Measurements from ENCODE around the gene RAD51AP1. TPM values are rescaled to one million over a fixed set of nuclear protein-coding genes. Genes with fewer than 3 reads are reported as not detected.

Gene RAD51AP1
- total RNA-seq, 1 donor from 2014 or later, result 31.0 TPM

DNA sequence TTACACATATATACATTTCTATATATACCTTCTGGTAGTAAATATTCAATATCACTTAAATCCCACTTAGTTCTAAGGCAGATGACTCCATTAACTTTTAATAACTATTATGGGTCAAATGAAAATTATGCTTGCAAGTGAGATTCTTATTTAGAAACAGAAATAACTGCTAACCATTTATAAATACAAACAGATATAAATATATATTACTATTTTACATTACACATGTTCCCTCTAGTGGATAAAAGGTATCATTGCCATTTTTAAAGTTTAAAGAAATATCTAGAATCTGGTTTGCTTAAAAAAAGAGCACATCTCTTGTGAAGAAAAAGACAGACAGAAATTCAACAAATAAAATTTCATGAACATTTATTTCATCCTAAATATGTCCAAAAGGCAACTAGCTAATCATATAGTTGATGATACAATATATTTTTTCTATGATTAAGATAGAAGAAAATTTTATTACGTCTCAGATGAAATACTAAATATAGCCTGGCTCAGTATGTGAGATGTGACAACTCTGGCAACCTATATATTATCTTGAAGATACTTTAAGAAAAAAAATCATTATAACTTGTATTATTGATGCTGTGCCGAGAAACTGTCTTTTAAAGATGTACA, 11.7 kb upstream of the RAD51AP1 start:
- H3K27me3 Mint-ChIP-seq (ENCODE audit: low read depth), result no peaks in the 10 kb centered on the region
- peaks cover 32% of the 10 kb centered on the region for H3K36me3 Mint-ChIP-seq (ENCODE audit: low read depth)
- H3K9me3 Mint-ChIP-seq, result no peaks in the 10 kb centered on the region
- intact Hi-C loops (cut with micrococcal nuclease), result loop anchor here (1.0 to 5.0 kb wide), 3 partner anchors 106 to 645 kb away; no protein-coding TSS in a partner anchor
- H3K27ac Mint-ChIP-seq, result no peak overlapping the region
- H3K4me1 Mint-ChIP-seq (ENCODE audit: low read depth), result peaks cover 7% of the 10 kb centered on the region
- H3K4me3 Mint-ChIP-seq (ENCODE audit: low read depth), result no peak overlapping the region
- DNase-seq (ENCODE audit: low spot score), result no peak

DNA sequence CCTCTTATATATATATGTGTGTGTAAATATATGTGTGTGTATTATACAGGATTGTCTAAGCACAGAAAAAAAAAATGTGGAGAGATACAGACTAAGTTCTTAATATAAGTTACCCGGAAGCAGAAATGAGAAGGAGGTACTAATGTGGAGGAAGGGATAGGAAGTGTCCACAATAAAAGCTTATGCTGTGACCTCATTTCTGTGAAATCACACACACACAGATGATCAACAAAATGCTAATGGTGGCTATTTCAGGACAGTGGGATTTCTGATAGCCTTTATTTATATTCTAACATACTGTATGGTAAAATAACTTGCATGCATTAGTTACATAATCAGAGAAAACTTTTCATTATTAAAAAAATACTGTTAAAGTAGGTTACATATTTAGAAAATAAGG, 8.5 kb upstream of the RAD51AP1 start:
- H3K4me3 Mint-ChIP-seq (ENCODE audit: low read depth), result no peak overlapping the region
- DNase-seq (ENCODE audit: low spot score), result no peak
- H3K27me3 Mint-ChIP-seq (ENCODE audit: low read depth), result no peaks in the 10 kb centered on the region
- H3K4me1 Mint-ChIP-seq (ENCODE audit: low read depth), result peaks cover 7% of the 10 kb centered on the region
- H3K27ac Mint-ChIP-seq, result peak overlapping the region; percentile 5
- no peaks in the 10 kb centered on the region for H3K9me3 Mint-ChIP-seq
- peaks cover 13% of the 10 kb centered on the region for H3K36me3 Mint-ChIP-seq (ENCODE audit: low read depth)
- intact Hi-C loops (cut with micrococcal nuclease), result no loop called here

DNA sequence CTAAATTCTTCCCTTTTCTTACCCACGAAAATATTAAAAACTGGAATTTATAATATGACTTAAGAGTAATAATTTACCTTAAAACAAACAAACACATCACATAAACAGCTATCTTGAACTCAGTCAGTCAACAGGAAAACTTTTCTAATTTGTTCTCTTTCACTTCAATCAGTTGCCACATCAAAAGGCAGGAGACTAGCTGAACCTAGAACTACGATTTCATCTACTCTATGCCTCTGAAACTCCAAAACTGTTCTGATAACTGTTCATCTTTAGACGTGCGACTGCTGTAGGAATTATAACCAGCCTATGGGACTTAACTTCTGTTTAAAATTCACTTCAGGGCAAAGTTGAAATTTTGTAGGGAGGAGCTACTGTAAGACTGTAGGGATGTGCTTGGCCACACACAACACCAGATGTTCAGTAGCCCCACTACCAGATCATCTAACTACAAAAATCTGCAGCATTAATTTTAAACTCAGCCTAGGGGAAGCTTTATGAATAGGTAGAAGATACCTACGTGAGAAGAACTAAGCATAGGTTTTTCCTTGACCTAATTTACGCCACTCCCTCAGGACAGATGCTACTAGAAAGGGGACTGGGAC, 7.6 kb upstream of the RAD51AP1 start:
- no peaks in the 10 kb centered on the region for H3K9me3 Mint-ChIP-seq
- intact Hi-C loops (cut with micrococcal nuclease), result no loop called here
- no peaks in the 10 kb centered on the region for H3K27me3 Mint-ChIP-seq (ENCODE audit: low read depth)
- H3K27ac Mint-ChIP-seq, result no peak overlapping the region
- H3K4me3 Mint-ChIP-seq (ENCODE audit: low read depth), result no peak overlapping the region
- DNase-seq (ENCODE audit: low spot score), result no peak
- H3K36me3 Mint-ChIP-seq (ENCODE audit: low read depth), result peaks cover 13% of the 10 kb centered on the region
- H3K4me1 Mint-ChIP-seq (ENCODE audit: low read depth), result peaks cover 7% of the 10 kb centered on the region

DNA sequence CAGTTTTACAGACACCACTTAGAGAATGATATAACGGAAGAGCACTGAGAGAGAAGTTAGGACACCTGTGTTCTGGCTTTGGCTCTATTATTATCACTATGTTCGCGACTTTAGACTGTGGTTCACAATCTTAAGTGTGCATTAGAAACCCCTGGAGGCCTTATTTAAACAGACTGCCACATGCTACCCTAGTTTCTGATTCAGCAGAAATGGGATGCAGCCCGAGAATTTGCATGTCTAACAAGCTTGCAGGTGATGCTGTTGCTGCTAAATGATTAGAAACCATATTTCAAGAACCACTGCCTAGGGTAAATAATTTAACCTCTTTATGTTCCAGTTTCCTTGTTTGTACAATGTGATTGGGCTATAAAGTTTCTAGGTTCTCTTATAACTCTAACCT, 3.6 kb upstream of the RAD51AP1 start:
- intact Hi-C loops (cut with micrococcal nuclease), result no loop called here
- no peak overlapping the region for H3K4me3 Mint-ChIP-seq (ENCODE audit: low read depth)
- H3K27me3 Mint-ChIP-seq (ENCODE audit: low read depth), result no peaks in the 10 kb centered on the region
- no peak for DNase-seq (ENCODE audit: low spot score)
- peaks cover 5% of the 10 kb centered on the region for H3K36me3 Mint-ChIP-seq (ENCODE audit: low read depth)
- H3K9me3 Mint-ChIP-seq, result no peaks in the 10 kb centered on the region
- H3K4me1 Mint-ChIP-seq (ENCODE audit: low read depth), result peaks cover 23% of the 10 kb centered on the region
- no peak overlapping the region for H3K27ac Mint-ChIP-seq

DNA sequence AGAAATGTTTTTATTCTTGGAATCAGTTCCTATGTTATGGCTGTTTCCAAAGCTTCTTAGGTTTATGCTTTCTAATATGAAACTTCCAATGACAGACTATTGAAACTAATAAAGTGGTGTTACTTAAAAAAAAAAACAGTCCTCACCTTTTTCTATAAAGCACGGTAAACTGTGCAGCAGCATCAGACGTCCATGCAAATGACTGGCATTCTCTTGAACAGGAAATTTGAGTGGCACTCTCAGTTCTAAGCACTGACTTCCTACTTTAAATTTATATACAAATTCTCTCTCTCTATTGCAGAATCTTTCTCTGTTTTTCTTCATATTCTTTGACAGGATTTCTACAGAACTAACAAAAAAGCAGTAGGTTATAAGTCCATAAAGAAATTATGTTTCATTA, 2.8 kb upstream of the RAD51AP1 start:
- H3K27me3 Mint-ChIP-seq (ENCODE audit: low read depth), result no peaks in the 10 kb centered on the region
- H3K4me1 Mint-ChIP-seq (ENCODE audit: low read depth), result peaks cover 21% of the 10 kb centered on the region
- no peak overlapping the region for H3K4me3 Mint-ChIP-seq (ENCODE audit: low read depth)
- no peak overlapping the region for H3K27ac Mint-ChIP-seq
- H3K9me3 Mint-ChIP-seq, result no peaks in the 10 kb centered on the region
- peaks cover 3% of the 10 kb centered on the region for H3K36me3 Mint-ChIP-seq (ENCODE audit: low read depth)
- intact Hi-C loops (cut with micrococcal nuclease), result no loop called here
- no peak for DNase-seq (ENCODE audit: low spot score)

DNA sequence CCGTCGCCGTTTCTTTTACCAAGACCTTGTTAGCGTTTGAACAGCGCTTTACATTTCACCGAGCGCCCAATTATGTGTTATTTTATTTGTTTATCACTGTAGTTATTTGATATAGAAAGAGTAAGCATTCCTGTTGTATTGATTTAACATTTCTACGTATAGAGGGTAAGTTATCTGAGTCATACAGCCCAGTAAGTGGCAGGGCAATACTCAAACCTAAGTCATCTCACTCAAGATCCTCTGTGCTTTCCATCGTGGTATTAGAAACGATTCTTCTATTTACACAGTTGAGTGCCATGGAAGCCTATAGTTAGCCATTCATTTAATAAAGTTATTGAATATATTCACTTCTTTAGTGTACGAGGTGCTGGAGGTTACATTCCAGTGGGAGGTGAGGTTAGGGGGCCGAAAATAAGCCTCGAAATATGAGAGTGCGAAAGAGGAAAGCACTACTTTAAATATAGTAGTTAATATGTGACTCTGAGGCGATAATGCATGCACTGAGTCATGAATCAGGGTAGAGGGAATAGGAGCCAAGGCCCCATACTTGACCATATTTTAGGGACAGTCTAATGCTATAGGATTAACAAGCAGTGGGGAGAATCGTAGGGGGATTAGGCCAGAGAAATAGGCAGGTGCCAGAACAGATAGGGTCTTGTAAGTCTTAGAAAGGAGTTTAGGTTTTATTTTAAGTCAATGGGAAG, 629 bp downstream of the RAD51AP1 start:
- Mint-ChIP-seq H3K27ac (peak overlapping the region; percentile 98), H3K4me3 (ENCODE audit: low read depth) (peak overlapping the region; percentile 99), H3K36me3 (ENCODE audit: low read depth) (peaks cover 18% of the 10 kb centered on the region), H3K9me3 (no peaks in the 10 kb centered on the region), H3K4me1 (ENCODE audit: low read depth) (peaks cover 29% of the 10 kb centered on the region), H3K27me3 (ENCODE audit: low read depth) (no peaks in the 10 kb centered on the region)
- DNase-seq (ENCODE audit: low spot score), result no peak
- intact Hi-C loops (cut with micrococcal nuclease), result loop anchor here (2.0 kb wide), 1 partner anchor 33 kb away; no protein-coding TSS in a partner anchor

DNA sequence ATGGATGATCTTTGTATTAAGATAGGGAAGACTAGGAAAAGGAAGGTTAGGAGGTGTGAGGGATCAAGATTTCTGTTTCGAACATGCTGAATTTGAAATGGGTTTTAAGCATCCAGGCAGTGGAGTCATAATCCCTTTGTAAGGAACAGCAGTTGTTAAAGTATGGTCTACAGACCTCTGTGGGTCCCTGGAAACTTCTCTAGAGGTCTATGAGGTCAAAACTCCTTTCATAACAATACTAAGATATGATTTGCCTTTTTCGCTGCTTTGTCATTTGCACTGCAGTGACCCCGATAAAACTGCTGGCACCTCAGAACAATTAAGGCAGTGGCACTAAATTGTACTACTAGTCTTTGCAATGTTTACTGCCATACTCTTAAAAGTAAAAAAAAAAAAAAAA, 1.5 kb downstream of the RAD51AP1 start:
- Mint-ChIP-seq H3K9me3 (no peaks in the 10 kb centered on the region), H3K27ac (peak overlapping the region; percentile 98), H3K36me3 (ENCODE audit: low read depth) (peaks cover 27% of the 10 kb centered on the region), H3K27me3 (ENCODE audit: low read depth) (no peaks in the 10 kb centered on the region), H3K4me3 (ENCODE audit: low read depth) (peak overlapping the region; percentile 99), H3K4me1 (ENCODE audit: low read depth) (peaks cover 34% of the 10 kb centered on the region)
- DNase-seq (ENCODE audit: low spot score), result no peak
- intact Hi-C loops (cut with micrococcal nuclease), result no loop called here

DNA sequence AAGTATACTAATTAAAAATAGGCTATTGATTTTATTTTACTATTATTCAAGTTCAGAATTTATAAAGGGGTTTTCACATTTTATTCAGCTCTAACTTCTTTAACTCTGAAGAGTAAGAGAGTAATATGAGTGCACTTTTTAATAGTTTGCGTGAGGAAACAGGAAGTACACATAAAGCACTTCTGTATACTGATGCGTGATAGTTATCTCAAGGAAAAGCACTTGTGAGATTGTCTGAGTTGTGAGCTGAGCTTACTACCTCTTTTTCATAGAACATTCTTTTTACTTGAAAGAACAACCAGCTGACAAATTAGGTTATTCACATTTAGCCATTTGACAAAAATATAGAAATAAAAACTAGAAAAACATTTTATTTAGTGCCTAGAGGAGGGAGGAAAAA, 1.9 kb downstream of the RAD51AP1 start:
- Mint-ChIP-seq H3K36me3 (ENCODE audit: low read depth) (peaks cover 31% of the 10 kb centered on the region), H3K9me3 (no peaks in the 10 kb centered on the region), H3K27me3 (ENCODE audit: low read depth) (no peaks in the 10 kb centered on the region), H3K4me3 (ENCODE audit: low read depth) (no peak overlapping the region), H3K27ac (no peak overlapping the region), H3K4me1 (ENCODE audit: low read depth) (peaks cover 35% of the 10 kb centered on the region)
- no peak for DNase-seq (ENCODE audit: low spot score)
- intact Hi-C loops (cut with micrococcal nuclease), result no loop called here

DNA sequence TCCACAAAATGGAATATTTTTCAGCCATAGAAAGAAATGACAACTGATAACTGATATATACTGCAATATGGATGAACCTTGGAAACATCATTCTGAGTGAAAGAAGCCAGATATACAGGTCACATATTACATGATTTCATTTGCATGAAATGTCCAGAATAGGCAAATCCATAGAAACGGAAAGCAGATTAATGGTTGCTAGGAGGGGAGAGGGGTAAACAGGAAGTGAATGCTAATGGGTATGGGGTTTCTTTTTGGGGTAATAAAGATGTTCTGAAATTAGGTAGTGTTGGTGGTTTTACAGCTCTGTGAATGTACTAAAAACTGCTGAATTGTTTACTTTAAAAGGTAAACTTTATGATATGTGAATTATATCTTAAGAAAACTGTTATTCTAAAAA, 6.5 kb downstream of the RAD51AP1 start:
- Mint-ChIP-seq H3K4me3 (ENCODE audit: low read depth) (no peak overlapping the region), H3K36me3 (ENCODE audit: low read depth) (peaks cover 63% of the 10 kb centered on the region)

DNA sequence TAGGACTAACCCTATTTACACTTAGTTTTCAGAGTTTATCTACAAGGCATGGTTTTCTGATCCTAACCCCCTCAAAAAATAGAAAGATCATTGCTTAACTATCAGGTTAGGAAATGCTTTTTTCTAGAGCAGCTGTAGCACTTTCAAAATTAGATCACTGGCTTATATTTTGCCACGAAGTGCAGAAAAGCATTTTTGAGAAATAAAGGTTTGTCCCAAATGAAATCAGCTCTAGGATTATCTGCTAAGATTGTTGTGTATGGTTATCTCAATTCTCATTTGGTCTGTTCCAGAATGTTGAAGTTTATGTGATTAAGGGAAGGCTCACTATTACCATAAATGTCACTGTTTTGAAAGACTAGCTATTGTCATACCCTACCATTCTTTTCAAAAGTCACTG, 13.5 kb downstream of the RAD51AP1 start:
- no peak overlapping the region for H3K27ac Mint-ChIP-seq
- no peaks in the 10 kb centered on the region for H3K9me3 Mint-ChIP-seq
- no peak for DNase-seq (ENCODE audit: low spot score)
- H3K4me1 Mint-ChIP-seq (ENCODE audit: low read depth), result peaks cover 2% of the 10 kb centered on the region
- peaks cover 48% of the 10 kb centered on the region for H3K36me3 Mint-ChIP-seq (ENCODE audit: low read depth)
- no peak overlapping the region for H3K4me3 Mint-ChIP-seq (ENCODE audit: low read depth)
- intact Hi-C loops (cut with micrococcal nuclease), result no loop called here
- no peaks in the 10 kb centered on the region for H3K27me3 Mint-ChIP-seq (ENCODE audit: low read depth)

More for the DNA sequence above, 6.5 kb downstream of the RAD51AP1 start:
- H3K9me3 Mint-ChIP-seq, result no peaks in the 10 kb centered on the region
- DNase-seq (ENCODE audit: low spot score), result no peak
- intact Hi-C loops (cut with micrococcal nuclease), result no loop called here
- no peaks in the 10 kb centered on the region for H3K27me3 Mint-ChIP-seq (ENCODE audit: low read depth)
- H3K27ac Mint-ChIP-seq, result no peak overlapping the region
- peaks cover 14% of the 10 kb centered on the region for H3K4me1 Mint-ChIP-seq (ENCODE audit: low read depth)

DNA sequence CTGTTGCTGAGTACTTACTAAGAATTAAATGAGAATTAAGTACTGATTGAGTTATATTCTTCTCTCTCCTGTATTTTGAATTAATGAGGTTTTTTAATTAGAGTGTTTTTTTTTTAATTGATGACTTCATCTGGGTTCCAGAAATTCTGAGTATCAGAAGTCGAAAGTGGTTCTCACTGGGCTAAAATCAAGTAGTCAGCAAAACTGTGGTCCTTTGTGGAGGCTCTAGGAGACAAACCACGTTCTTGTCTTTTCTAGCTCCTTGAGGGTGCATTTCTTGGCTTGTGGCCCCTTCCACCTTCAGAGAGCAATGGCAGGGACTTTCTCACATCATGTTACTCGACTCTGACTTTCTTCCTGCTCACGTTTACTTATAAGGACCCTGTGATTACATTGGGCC, 15.3 kb downstream of the RAD51AP1 start:
- DNase-seq (ENCODE audit: low spot score), result no peak
- Mint-ChIP-seq H3K27me3 (ENCODE audit: low read depth) (no peaks in the 10 kb centered on the region), H3K9me3 (no peaks in the 10 kb centered on the region), H3K4me1 (ENCODE audit: low read depth) (peaks cover 2% of the 10 kb centered on the region), H3K36me3 (ENCODE audit: low read depth) (peaks cover 40% of the 10 kb centered on the region), H3K4me3 (ENCODE audit: low read depth) (no peak overlapping the region), H3K27ac (no peak overlapping the region)
- intact Hi-C loops (cut with micrococcal nuclease), result no loop called here

DNA sequence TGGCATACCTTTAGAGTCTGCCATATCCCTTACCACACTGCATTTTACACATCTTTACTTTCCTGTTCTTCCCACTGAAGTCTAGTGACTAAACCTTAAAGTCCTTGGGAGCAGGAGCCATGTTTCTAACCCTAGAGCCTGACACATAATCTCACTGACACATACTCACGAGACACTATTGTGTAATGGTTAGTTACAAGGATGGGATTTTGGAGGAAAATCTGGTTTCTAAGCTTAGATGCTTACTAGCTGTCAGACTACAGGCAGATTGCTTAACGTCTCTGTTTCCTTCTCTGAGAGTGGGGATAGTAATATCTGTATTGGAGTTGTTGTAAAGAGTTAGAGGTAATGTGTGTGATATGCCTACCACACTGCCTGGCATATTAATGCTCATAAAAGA, 17.1 kb downstream of the RAD51AP1 start:
- H3K36me3 Mint-ChIP-seq (ENCODE audit: low read depth), result peaks cover 29% of the 10 kb centered on the region
- no peak for DNase-seq (ENCODE audit: low spot score)
- H3K4me3 Mint-ChIP-seq (ENCODE audit: low read depth), result no peak overlapping the region
- H3K27me3 Mint-ChIP-seq (ENCODE audit: low read depth), result no peaks in the 10 kb centered on the region
- H3K9me3 Mint-ChIP-seq, result no peaks in the 10 kb centered on the region
- peaks cover 2% of the 10 kb centered on the region for H3K4me1 Mint-ChIP-seq (ENCODE audit: low read depth)
- intact Hi-C loops (cut with micrococcal nuclease), result no loop called here
- H3K27ac Mint-ChIP-seq, result no peak overlapping the region

All from activated T-helper 2 cell treated with anti-CD3 and anti-CD28 coated beads, Interferon-gamma antibody, Interleukin-2, Interleukin-4, amounts not matched to agents 10 μg/mL and 5 μg/mL and 100 μg/mL, durations not matched to agents 14 hours and 24 hours and 36 hours (primary cell).